SIG-M5 (cell line): ENCODE results near the gene MYO3B.

Experiments used
- DNase-seq: peaks from one replicate; lab custom pipeline; 2025; lab: John Stamatoyannopoulos, UW

MYO3B gene, protein sequence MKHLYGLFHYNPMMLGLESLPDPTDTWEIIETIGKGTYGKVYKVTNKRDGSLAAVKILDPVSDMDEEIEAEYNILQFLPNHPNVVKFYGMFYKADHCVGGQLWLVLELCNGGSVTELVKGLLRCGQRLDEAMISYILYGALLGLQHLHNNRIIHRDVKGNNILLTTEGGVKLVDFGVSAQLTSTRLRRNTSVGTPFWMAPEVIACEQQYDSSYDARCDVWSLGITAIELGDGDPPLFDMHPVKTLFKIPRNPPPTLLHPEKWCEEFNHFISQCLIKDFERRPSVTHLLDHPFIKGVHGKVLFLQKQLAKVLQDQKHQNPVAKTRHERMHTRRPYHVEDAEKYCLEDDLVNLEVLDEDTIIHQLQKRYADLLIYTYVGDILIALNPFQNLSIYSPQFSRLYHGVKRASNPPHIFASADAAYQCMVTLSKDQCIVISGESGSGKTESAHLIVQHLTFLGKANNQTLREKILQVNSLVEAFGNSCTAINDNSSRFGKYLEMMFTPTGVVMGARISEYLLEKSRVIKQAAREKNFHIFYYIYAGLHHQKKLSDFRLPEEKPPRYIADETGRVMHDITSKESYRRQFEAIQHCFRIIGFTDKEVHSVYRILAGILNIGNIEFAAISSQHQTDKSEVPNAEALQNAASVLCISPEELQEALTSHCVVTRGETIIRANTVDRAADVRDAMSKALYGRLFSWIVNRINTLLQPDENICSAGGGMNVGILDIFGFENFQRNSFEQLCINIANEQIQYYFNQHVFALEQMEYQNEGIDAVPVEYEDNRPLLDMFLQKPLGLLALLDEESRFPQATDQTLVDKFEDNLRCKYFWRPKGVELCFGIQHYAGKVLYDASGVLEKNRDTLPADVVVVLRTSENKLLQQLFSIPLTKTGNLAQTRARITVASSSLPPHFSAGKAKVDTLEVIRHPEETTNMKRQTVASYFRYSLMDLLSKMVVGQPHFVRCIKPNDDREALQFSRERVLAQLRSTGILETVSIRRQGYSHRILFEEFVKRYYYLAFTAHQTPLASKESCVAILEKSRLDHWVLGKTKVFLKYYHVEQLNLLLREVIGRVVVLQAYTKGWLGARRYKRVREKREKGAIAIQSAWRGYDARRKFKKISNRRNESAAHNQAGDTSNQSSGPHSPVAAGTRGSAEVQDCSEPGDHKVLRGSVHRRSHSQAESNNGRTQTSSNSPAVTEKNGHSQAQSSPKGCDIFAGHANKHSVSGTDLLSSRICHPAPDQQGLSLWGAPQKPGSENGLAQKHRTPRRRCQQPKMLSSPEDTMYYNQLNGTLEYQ (N-terminal part only)

GRCh38 chr2:170177950-170178781, at the start of gene MYO3B:
Gene MYO3B (plus strand): TSS chr2:170178147. CDS start chr2:170178288, 141 bp downstream.
- DNase-seq: no peak

DNA sequence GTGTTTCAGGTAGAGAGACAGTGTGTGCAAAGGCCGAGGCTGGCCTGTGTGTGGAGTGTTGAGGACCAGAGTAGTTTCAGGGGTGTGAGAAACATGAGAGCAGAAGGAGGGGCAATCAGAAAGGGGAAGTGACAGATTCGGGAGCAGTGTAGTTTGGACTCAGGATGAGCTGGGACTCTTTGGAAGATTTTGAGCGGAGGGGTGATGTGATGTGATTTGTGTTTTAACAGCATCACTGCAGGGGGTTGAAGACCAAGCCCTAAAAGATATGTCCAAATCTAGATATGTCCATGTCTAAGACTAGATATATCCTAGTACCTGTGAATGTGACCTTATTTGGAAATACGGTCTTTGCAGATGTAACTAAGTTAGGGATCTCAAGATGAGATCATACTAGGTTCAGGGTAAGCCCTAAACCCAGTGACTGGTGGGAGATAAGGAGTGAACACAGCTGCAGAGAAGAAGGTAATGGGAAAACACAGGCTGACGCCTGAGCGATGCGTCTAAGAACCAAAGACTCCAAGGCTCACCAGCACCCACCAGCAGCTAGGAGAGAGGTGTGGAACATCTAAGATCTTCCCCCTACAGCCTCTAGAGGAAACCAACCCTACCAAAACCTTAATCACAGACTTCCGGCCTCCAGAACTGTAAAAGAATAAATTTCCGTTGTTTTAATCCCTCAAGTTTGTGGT, 38.5 kb upstream of the MYO3B start:
- no peak for DNase-seq

DNA sequence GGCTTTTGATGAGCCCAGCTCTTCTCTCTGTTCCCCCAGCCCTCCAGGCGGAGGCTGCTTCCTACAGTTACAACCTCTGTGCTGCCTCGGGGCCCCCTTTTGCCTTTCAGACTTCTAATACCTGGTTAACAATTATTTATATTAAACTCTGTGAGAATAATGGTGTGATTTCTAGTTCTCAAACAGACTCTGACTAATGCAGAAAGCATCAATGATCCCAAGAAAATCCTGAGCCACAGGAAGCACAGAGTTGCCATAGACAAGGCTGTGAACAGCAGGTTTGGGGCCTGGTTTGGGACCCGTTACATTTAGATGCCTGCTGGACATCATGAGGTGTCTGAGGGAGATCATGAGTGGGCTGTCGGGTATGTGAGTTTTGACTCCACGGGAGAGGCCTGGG, 37.4 kb upstream of the MYO3B start:
- DNase-seq: no peak

- DNase-seq: no peak
Measured at GRCh38 chr2:170141865-170142264, 36.1 kb upstream of the MYO3B start.

DNA sequence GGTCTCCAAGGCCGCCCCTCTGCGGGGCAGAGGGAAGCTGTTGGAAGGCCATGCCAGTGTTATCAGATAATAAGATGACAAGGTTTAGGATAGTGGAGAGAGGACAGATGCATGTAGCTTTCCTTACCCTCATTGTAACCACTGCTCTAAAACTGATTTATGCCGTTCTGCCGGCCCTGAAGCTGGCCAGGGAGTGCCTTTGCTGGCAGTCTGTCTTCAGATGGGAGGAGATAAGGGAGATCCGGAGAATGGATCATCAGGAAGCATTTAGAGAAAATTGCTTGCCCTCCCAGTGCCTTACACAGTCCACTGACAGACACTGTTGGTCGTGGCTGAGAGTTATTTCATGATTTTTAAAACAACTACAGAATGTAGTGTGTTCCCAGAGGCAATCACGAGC, 35.4 kb upstream of the MYO3B start:
- DNase-seq: no peak

GRCh38 chr2:170143045-170143717, 34.8 kb upstream of the MYO3B start:
- DNase-seq: no peak

GRCh38 chr2:170144761-170145160, 33.2 kb upstream of the MYO3B start:
- no peak for DNase-seq

DNA sequence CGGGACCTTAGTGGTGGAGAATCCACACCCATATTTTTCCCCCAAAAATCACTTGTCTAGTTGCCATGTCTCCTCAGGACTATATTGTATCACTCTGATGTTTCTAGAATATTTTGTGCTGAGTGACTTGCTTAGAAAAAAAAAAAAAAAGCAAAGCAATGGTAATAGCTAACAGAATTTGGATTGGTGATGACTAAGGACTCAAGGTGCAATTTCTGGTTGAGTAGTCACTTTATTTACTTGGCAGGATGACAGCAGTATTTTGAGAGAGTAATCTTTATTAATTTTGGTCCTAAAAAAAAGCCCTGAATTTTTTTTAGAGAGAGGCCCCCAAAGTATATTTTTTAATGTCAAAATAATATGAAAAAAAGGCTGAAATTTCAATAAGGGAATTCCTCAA, 32.8 kb upstream of the MYO3B start:
- no peak for DNase-seq

DNA sequence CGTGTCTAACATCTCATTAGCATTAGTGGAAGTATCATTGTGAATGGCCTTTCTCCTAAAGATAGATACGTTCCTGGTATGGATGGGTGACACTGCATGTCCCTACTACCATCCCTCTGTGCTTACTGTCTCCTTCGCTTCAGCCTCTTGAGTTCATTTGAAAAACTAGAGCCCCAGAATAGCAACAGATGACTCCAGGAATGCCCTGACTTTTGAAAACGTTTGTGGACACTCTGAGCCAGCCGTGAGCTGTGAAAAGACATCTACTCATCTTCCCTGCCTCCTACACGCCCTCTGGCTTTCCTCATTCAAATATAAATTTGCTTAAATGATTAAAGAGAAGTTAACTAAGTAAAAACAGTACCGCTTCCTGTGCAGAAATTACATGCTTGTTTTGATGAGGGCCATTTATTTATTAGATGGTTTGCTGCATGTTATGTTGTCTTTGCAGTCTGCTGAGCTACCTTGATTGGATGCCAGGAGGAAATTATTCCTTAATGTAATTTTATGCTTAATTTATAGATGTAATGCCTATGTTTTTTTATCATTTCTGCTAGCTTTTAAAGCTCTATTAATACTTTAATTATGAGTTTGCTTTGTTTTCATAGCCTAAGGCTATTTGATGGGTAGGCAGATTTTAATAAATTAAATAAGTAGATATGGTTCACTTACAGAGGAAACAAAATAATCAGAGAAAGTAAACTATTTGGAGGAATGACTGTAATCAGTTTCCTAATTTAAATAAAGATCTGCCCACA, 32.1 kb upstream of the MYO3B start:
- DNase-seq: no peak

- DNase-seq: no peak
Measured at GRCh38 chr2:170146784-170147183, 31.2 kb upstream of the MYO3B start.

GRCh38 chr2:170147576-170147975, 30.4 kb upstream of the MYO3B start:
- DNase-seq: no peak

- DNase-seq: no peak
Measured at GRCh38 chr2:170148161-170148560, 29.8 kb upstream of the MYO3B start.

DNA sequence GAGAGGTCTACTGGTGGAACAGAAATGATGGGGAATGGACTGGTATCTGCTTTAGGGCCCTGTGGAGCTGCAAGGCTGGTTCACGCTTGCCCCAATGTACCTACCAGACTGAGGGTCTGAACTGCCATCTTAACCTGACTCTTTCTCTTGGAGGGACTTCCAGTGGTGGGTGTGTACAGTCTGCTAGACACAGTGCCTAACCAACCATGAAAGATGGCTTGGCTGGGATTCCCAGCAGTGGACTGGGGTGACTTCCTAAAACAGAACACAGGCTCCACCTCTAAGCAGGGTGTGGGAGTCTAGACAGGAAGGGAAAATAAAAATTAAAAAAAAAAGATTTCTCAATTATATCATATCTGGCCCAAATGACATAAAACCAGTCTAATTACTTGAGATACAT, 25.5 kb upstream of the MYO3B start:
- no peak for DNase-seq

DNA sequence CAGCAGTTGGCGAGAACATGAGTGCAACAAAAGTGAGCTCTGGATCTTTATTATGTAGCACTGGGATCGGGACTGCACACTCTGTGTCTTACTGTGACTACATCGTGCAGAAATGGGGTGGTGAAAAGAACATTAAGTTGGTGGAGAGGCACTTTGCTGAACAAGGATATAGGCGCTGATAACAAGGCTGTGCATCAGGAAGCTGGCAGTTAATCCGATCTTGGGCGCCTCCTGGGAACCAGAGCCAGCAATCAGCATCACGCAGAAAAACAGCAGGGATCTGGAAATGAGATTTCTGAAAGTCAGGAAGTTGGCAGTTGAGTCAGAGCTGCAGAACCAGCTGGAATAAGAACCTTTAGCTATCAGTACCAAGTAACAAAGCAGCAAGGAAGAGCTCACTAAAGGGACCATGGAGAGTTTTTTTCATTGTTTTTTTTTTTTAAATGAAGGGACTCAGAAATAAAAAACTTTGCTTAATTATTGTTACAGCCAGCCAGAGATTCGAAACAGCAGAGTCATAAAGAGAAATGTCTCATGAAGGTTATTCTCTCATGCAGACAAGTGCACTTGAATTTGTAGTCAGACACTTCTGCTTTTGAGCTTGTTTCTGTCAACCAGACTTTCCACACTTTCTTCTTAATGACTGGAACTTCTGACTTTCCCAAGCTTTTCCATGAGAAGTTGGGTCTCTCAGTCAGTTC, 22.8 kb upstream of the MYO3B start:
- DNase-seq: no peak

- no peak for DNase-seq
Measured at GRCh38 chr2:170155723-170156253, 22.2 kb upstream of the MYO3B start.

DNA sequence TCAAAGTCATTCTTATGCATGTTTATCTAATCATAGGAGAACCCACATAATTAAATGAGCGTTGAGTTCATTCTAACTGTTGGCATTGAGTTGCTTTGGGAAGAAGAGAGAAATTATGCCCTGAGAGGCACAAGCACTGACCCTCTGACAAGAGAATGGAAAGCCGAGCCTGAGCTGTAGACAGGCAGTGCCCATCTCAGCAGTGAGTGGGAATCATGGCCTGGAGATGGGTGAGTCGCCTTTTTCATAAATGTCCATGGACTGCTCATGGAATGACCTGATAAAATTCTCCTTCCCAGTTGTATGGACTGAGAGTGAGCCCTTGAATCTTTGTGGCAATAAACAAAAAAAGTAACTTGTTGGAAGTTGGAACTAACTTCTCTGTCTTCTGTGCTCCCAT, 21.4 kb upstream of the MYO3B start:
- no peak for DNase-seq

DNA sequence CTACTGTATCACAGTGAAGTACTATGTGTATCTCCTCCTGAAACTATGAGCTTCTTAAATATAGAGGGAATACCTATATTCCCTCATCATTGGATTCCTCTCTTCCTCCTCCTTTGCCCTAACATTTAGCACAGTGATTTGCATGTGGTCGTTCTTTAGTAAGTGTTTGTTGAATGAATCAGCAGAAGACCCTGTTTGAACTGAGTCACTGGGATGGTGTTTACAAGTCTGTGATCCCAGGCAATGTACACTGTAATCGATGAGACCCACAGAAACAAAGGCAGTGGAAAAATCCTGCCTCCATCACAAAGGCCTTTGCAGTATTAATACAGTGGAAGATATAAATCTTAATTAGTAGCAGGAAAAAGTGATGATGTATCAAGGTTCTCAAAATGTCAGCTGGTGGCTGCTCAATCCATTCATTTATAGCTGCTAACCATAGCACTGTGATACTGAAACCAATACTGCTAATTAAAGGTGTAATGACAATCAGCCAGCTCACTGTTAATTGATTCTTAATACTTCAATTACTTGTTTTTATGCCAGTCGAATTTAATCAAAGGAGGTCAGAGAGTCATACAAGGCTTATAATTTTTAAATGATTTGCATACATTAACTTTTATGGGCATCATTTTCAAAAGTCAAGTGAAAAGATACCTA, 20.8 kb upstream of the MYO3B start:
- DNase-seq: no peak

DNA sequence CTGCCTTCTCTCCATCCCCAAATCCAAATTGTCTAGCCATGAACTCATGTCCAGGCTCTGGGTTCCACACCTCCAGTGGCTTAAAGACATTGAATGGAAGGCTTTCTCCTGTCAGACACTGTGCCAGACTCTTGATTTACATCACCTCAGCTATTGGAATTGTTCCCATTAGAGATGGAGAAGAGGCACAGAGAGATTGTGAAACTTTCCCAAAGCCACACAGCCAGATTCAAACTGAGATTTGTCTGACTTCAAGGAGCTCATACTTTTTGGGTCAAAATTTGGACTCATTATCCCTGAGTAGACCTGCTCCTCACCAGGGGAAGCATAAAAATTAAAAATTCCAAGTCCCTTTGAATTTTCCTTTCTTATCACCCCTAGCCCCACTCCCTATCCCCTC, 18.9 kb upstream of the MYO3B start:
- DNase-seq: no peak
